H1 (cell line): ENCODE measurements around the gene MAPK8IP3. TPM values are rescaled to one million over a fixed set of nuclear protein-coding genes. Genes with fewer than 3 reads are reported as not detected.

Experiments used
- polyA plus RNA-seq, 7 experiments: library from polyadenylated mRNA; depleted of rRNA in 3 of 7; stranded (reverse) in 5 of 7; unstranded in 2 of 7; fragments of >200 nt in 5 of 7; fragments of 200-250 nt in 2 of 7; gene quantifications; 1 replicate in 5 of 7; 2 replicates in 1 of 7; 4 replicates in 1 of 7; pipeline versions ENCODE4 v1.2.1 to v1.2.3, GENCODE V29; 2011 to 2013; ENCODE audit warnings: missing spikeins in 2 of 7, mixed read lengths in 2 of 7
- total RNA-seq: library from RNA; stranded (reverse); fragmentation: NEBNext Ultra II Directional; extraction: Animal tissue kit (Norgen Biotek cat#: 25700); gene quantifications from 2 replicates; pipeline ENCODE4 v1.2.1, GENCODE V29; 2021
- TF ChIP-seq, protein P1 (sequence below): IDR thresholded peaks from 2 replicates; pipeline ENCODE4 v1.6.1; 2011; ENCODE audit warnings: low read depth, mild to moderate bottlenecking, low read length; ENCODE audit not compliant: insufficient read depth

Gene MAPK8IP3
- total and polyA plus RNA-seq, 2 of the 8 experiments (the other 6 are each of a cell fraction or from before 2014, with no cell fraction given): 16.9 to 43.4 TPM

DNA sequence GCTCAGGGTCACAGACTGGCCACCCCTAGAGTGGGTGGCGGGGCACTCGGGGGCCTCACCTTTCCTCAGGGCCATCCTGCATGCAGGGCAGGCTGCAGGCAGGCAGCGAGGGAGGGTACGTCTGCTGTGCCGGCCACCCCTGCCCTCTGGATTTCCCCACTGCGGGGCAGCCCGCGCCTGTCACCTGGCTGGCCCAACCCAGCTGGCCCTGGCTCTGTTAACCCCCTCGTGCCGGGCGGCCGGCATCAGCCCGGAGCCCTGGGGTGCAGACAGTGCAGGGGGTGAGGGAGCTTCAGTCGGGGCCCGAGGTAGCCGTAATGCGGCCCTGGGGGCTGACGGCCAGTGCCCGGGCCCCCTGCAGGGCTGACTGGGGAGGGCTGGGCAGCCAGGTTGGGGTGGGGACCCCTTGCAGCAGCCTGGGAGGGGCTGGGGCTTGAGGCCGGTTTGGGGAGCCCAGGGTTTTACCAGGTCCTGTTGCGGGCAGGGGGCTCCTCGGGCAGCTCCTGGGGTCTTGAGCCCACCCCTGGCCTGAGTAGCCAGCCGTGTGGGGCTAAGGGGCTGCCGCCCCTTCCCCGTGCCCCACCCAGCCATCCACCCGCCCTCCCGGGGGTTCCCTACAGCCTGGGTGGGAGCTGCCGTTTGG is 87.7 kb downstream of the MAPK8IP3 start, which contains the start of gene IGFALS (continued):
- TF ChIP-seq, protein P1, sequence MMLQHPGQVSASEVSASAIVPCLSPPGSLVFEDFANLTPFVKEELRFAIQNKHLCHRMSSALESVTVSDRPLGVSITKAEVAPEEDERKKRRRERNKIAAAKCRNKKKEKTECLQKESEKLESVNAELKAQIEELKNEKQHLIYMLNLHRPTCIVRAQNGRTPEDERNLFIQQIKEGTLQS: no peak
